RPMI7951 (cell line): ENCODE data around the gene FAT3. TPM values are rescaled to one million over a fixed set of nuclear protein-coding genes. Genes with fewer than 3 reads are reported as not detected.

Source experiments
- DNase-seq: peaks from one replicate; pipeline ENCODE4 v3.0.0-alpha.2; 2012; ENCODE audit warnings: low read depth
- total RNA-seq: library from RNA; depleted of rRNA; stranded (reverse); fragments of >200 nt; shearing (Covaris generic); gene quantifications from 2 replicates; pipeline ENCODE4 v1.2.3, GENCODE V29; 2014; rRNA removed

Gene FAT3
- total RNA-seq = 0.88 and 1.3 TPM in 2 replicates

- DNase-seq = peak; percentile 15
Measured at GRCh38 chr11:92224407-92225124, at the start of gene FAT3. FAT3 (plus strand) TSS chr11:92224818; CDS start chr11:92352113, 127,295 bp downstream.

GRCh38 chr11:92179017-92179670 lies 45.5 kb upstream of the FAT3 start:
- no peak for DNase-seq

GRCh38 chr11:92180226-92180625 lies 44.4 kb upstream of the FAT3 start:
- DNase-seq = no peak

GRCh38 chr11:92180664-92181251 lies 43.9 kb upstream of the FAT3 start:
- no peak for DNase-seq

GRCh38 chr11:92190535-92191206 lies 33.9 kb upstream of the FAT3 start:
- no peak for DNase-seq

- no peak for DNase-seq
Measured at GRCh38 chr11:92192141-92192540, 32.5 kb upstream of the FAT3 start.

- no peak for DNase-seq
Measured at GRCh38 chr11:92198268-92198667, 26.4 kb upstream of the FAT3 start.

GRCh38 chr11:92199991-92200390 lies 24.6 kb upstream of the FAT3 start:
- no peak for DNase-seq

- DNase-seq = no peak
Measured at GRCh38 chr11:92204731-92205130, 19.9 kb upstream of the FAT3 start.

GRCh38 chr11:92206441-92206840 lies 18.2 kb upstream of the FAT3 start:
- no peak for DNase-seq

- no peak for DNase-seq
Measured at GRCh38 chr11:92211576-92212167, 12.9 kb upstream of the FAT3 start.

GRCh38 chr11:92212530-92212929 lies 12.1 kb upstream of the FAT3 start:
- DNase-seq = no peak

- DNase-seq = no peak
Measured at GRCh38 chr11:92216789-92217188, 7.8 kb upstream of the FAT3 start.

- DNase-seq = no peak
Measured at GRCh38 chr11:92219476-92219875, 5.1 kb upstream of the FAT3 start.

GRCh38 chr11:92222701-92223100 lies 1.9 kb upstream of the FAT3 start:
- DNase-seq = no peak

GRCh38 chr11:92224054-92224406 lies 588 bp upstream of the FAT3 start:
- DNase-seq = no peak

- no peak for DNase-seq
Measured at GRCh38 chr11:92225125-92225567, 528 bp downstream of the FAT3 start.

GRCh38 chr11:92225568-92226330 lies 1.1 kb downstream of the FAT3 start:
- DNase-seq = no peak

GRCh38 chr11:92226331-92227229 lies 2.0 kb downstream of the FAT3 start:
- DNase-seq = no peak

- no peak for DNase-seq
Measured at GRCh38 chr11:92227230-92227814, 2.7 kb downstream of the FAT3 start.
